SK-N-SH (cell line): Measurements from ENCODE around the gene ITM2B.

Source experiments
- GABPA ChIP-seq: IDR thresholded peaks from 2 replicates; pipeline ENCODE4 v1.4.0; 2012; ENCODE audit warnings: low read depth, mild to moderate bottlenecking
- NRF1 ChIP-seq: IDR thresholded peaks from 2 replicates; pipeline ENCODE4 v1.6.1; 2012; ENCODE audit warnings: low read depth, mild to moderate bottlenecking, low read length
- RAD21 ChIP-seq: IDR thresholded peaks from 2 replicates; pipeline ENCODE4 v1.6.1; 2012; ENCODE audit warnings: mild to moderate bottlenecking, low read length
- RFX5 ChIP-seq: IDR thresholded peaks from 2 replicates; pipeline ENCODE4 v1.6.1; 2012; ENCODE audit warnings: mild to moderate bottlenecking, improper control_type of control experiment, low read length
- SMC3 ChIP-seq: IDR thresholded peaks from 2 replicates; pipeline ENCODE4 v1.6.1; 2012; ENCODE audit warnings: low read depth, low read length, improper control_type of control experiment
- TEAD4 ChIP-seq: IDR thresholded peaks from 2 replicates; pipeline ENCODE4 v1.4.0; 2012; ENCODE audit warnings: mild to moderate bottlenecking, borderline replicate concordance; ENCODE audit not compliant: insufficient read depth
- YY1 ChIP-seq: IDR thresholded peaks from 2 replicates; pipeline ENCODE4 v1.4.0; 2012; ENCODE audit warnings: low read depth, mild to moderate bottlenecking
- TF ChIP-seq, protein P1 (sequence below): IDR thresholded peaks from 2 replicates; pipeline ENCODE4 v1.4.0; 2012; ENCODE audit warnings: low read depth
- TF ChIP-seq, protein P2 (sequence below): fragments of 200-600 bp; sonication (generic); IDR thresholded peaks from 2 replicates; pipeline ENCODE4 v1.6.1; 2017; ENCODE audit warnings: antibody characterized with exemption, mild to moderate bottlenecking, moderate library complexity
- TF ChIP-seq, protein P3 (sequence below): IDR thresholded peaks from 2 replicates; pipeline ENCODE4 v1.4.0; 2012; ENCODE audit warnings: low read depth, borderline replicate concordance

DNA sequence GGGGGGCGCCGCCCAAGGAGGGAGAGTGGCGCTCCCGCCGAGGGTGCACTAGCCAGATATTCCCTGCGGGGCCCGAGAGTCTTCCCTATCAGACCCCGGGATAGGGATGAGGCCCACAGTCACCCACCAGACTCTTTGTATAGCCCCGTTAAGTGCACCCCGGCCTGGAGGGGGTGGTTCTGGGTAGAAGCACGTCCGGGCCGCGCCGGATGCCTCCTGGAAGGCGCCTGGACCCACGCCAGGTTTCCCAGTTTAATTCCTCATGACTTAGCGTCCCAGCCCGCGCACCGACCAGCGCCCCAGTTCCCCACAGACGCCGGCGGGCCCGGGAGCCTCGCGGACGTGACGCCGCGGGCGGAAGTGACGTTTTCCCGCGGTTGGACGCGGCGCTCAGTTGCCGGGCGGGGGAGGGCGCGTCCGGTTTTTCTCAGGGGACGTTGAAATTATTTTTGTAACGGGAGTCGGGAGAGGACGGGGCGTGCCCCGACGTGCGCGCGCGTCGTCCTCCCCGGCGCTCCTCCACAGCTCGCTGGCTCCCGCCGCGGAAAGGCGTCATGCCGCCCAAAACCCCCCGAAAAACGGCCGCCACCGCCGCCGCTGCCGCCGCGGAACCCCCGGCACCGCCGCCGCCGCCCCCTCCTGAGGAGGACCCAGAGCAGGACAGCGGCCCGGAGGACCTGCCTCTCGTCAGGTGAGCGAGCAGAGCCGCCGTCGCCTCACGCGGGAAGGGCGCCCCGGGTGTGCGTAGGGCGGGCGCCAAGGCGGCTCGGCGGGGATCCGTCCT, 70.5 kb downstream of the ITM2B start, which contains the start of gene RB1:
- TF ChIP-seq, protein P1, sequence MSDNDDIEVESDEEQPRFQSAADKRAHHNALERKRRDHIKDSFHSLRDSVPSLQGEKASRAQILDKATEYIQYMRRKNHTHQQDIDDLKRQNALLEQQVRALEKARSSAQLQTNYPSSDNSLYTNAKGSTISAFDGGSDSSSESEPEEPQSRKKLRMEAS = peak; percentile 70
- TF ChIP-seq SMC3 = 0 out of 2 replicates have a peak, but pooled peaks have one; percentile 5
- no peak for TF ChIP-seq RAD21
- TF ChIP-seq, protein P2, sequence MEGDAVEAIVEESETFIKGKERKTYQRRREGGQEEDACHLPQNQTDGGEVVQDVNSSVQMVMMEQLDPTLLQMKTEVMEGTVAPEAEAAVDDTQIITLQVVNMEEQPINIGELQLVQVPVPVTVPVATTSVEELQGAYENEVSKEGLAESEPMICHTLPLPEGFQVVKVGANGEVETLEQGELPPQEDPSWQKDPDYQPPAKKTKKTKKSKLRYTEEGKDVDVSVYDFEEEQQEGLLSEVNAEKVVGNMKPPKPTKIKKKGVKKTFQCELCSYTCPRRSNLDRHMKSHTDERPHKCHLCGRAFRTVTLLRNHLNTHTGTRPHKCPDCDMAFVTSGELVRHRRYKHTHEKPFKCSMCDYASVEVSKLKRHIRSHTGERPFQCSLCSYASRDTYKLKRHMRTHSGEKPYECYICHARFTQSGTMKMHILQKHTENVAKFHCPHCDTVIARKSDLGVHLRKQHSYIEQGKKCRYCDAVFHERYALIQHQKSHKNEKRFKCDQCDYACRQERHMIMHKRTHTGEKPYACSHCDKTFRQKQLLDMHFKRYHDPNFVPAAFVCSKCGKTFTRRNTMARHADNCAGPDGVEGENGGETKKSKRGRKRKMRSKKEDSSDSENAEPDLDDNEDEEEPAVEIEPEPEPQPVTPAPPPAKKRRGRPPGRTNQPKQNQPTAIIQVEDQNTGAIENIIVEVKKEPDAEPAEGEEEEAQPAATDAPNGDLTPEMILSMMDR = no peak
- TF ChIP-seq, protein P3, sequence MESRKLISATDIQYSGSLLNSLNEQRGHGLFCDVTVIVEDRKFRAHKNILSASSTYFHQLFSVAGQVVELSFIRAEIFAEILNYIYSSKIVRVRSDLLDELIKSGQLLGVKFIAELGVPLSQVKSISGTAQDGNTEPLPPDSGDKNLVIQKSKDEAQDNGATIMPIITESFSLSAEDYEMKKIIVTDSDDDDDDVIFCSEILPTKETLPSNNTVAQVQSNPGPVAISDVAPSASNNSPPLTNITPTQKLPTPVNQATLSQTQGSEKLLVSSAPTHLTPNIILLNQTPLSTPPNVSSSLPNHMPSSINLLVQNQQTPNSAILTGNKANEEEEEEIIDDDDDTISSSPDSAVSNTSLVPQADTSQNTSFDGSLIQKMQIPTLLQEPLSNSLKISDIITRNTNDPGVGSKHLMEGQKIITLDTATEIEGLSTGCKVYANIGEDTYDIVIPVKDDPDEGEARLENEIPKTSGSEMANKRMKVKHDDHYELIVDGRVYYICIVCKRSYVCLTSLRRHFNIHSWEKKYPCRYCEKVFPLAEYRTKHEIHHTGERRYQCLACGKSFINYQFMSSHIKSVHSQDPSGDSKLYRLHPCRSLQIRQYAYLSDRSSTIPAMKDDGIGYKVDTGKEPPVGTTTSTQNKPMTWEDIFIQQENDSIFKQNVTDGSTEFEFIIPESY = no peak
- TF ChIP-seq GABPA = peak; percentile 86
- 0 out of 2 replicates have a peak, but pooled peaks have one; percentile 26 for TF ChIP-seq NRF1
- no peak for TF ChIP-seq TEAD4
- TF ChIP-seq YY1 = peak; percentile 56; the same call in 1 of the 2 replicates
- TF ChIP-seq RFX5 = 0 out of 2 replicates have a peak, but pooled peaks have one; percentile 24
